ENCODE results near the gene FOXJ3. TPM values are rescaled to one million over a fixed set of nuclear protein-coding genes. Genes with fewer than 3 reads are reported as not detected.

The FOXJ3 gene
- 11.4 TPM for polyA plus RNA-seq (2012; ENCODE audit: low read depth, missing spikeins)

GRCh38 chr1:42335050-42335808 is at the start of gene FOXJ3:
Gene FOXJ3 (minus strand): TSS chr1:42335235. CDS start chr1:42311093, 24,142 bp downstream.
- TF ChIP-seq POU2F2 (IDR thresholded peaks at IDR 0.05; ENCODE audit: low read depth, low read length) (peak; percentile 93), SPI1 (IDR thresholded peaks at IDR 0.05; ENCODE audit: low read depth, low read length) (no peak), POLR2A (IDR thresholded peaks at IDR 0.05; ENCODE audit: low read depth, low read length) (peak; percentile 95), TAF1 (IDR thresholded peaks at IDR 0.05; ENCODE audit: low read depth, low read length) (peak; percentile 99), POLR2AphosphoS5 (IDR thresholded peaks at IDR 0.05; ENCODE audit: low read depth, low read length) (peak; percentile 90), PAX5 (IDR thresholded peaks at IDR 0.05; ENCODE audit: insufficient read depth, low read length, severe bottlenecking) (peak; percentile 97)
- peak; percentile 97 for FAIRE-seq
- DNase-seq (ENCODE audit: insufficient read length, low spot score), result peak; percentile 87

- TF ChIP-seq POLR2A (IDR thresholded peaks at IDR 0.05; ENCODE audit: low read depth, low read length) (no peak), POLR2AphosphoS5 (IDR thresholded peaks at IDR 0.05; ENCODE audit: low read depth, low read length) (no peak), TAF1 (IDR thresholded peaks at IDR 0.05; ENCODE audit: low read depth, low read length) (no peak), SPI1 (IDR thresholded peaks at IDR 0.05; ENCODE audit: low read depth, low read length) (no peak), POU2F2 (IDR thresholded peaks at IDR 0.05; ENCODE audit: low read depth, low read length) (no peak), PAX5 (IDR thresholded peaks at IDR 0.05; ENCODE audit: insufficient read depth, low read length, severe bottlenecking) (no peak)
- DNase-seq (ENCODE audit: insufficient read length, low spot score) (no peak), FAIRE-seq (no peak)
These were observed 46.2 kb upstream of the FOXJ3 start for GRCh38 chr1:42381280-42381673.

GRCh38 chr1:42380586-42381279 is 45.7 kb upstream of the FOXJ3 start, which contains the start of gene RIMKLA:
Gene RIMKLA (plus strand): TSS chr1:42380792. CDS start chr1:42380935, 143 bp downstream.
- DNase-seq (ENCODE audit: insufficient read length, low spot score) (peak; percentile 80), FAIRE-seq (peak; percentile 94)
- TF ChIP-seq SPI1 (IDR thresholded peaks at IDR 0.05; ENCODE audit: low read depth, low read length), result no peak
- TF ChIP-seq PAX5 (IDR thresholded peaks at IDR 0.05; ENCODE audit: insufficient read depth, low read length, severe bottlenecking), result no peak
- no peak for TF ChIP-seq POLR2A (IDR thresholded peaks at IDR 0.05; ENCODE audit: low read depth, low read length)
- TF ChIP-seq POLR2AphosphoS5 (IDR thresholded peaks at IDR 0.05; ENCODE audit: low read depth, low read length), result no peak
- no peak for TF ChIP-seq POU2F2 (IDR thresholded peaks at IDR 0.05; ENCODE audit: low read depth, low read length)
- no peak for TF ChIP-seq TAF1 (IDR thresholded peaks at IDR 0.05; ENCODE audit: low read depth, low read length)

GRCh38 chr1:42379794-42380585 is 45.0 kb upstream of the FOXJ3 start:
- FAIRE-seq (no peak), DNase-seq (ENCODE audit: insufficient read length, low spot score) (peak; percentile 30)
- no peak for TF ChIP-seq POU2F2 (IDR thresholded peaks at IDR 0.05; ENCODE audit: low read depth, low read length)
- TF ChIP-seq POLR2AphosphoS5 (IDR thresholded peaks at IDR 0.05; ENCODE audit: low read depth, low read length), result no peak
- no peak for TF ChIP-seq TAF1 (IDR thresholded peaks at IDR 0.05; ENCODE audit: low read depth, low read length)

GRCh38 chr1:42372796-42373195 is 37.8 kb upstream of the FOXJ3 start:
- FAIRE-seq (no peak), DNase-seq (ENCODE audit: insufficient read length, low spot score) (no peak)
- TF ChIP-seq POLR2AphosphoS5 (IDR thresholded peaks at IDR 0.05; ENCODE audit: low read depth, low read length), result no peak
- no peak for TF ChIP-seq TAF1 (IDR thresholded peaks at IDR 0.05; ENCODE audit: low read depth, low read length)
- no peak for TF ChIP-seq POU2F2 (IDR thresholded peaks at IDR 0.05; ENCODE audit: low read depth, low read length)
- no peak for TF ChIP-seq PAX5 (IDR thresholded peaks at IDR 0.05; ENCODE audit: insufficient read depth, low read length, severe bottlenecking)
- TF ChIP-seq SPI1 (IDR thresholded peaks at IDR 0.05; ENCODE audit: low read depth, low read length), result no peak
- TF ChIP-seq POLR2A (IDR thresholded peaks at IDR 0.05; ENCODE audit: low read depth, low read length), result no peak

- DNase-seq (ENCODE audit: insufficient read length, low spot score) (no peak), FAIRE-seq (no peak)
- TF ChIP-seq TAF1 (IDR thresholded peaks at IDR 0.05; ENCODE audit: low read depth, low read length), result no peak
- TF ChIP-seq POU2F2 (IDR thresholded peaks at IDR 0.05; ENCODE audit: low read depth, low read length), result no peak
These were observed 36.0 kb upstream of the FOXJ3 start for GRCh38 chr1:42370876-42371549.

GRCh38 chr1:42369471-42369870 is 34.4 kb upstream of the FOXJ3 start:
- no peak for FAIRE-seq
- TF ChIP-seq TAF1 (IDR thresholded peaks at IDR 0.05; ENCODE audit: low read depth, low read length) (no peak), POLR2AphosphoS5 (IDR thresholded peaks at IDR 0.05; ENCODE audit: low read depth, low read length) (no peak), POU2F2 (IDR thresholded peaks at IDR 0.05; ENCODE audit: low read depth, low read length) (no peak), SPI1 (IDR thresholded peaks at IDR 0.05; ENCODE audit: low read depth, low read length) (no peak), PAX5 (IDR thresholded peaks at IDR 0.05; ENCODE audit: insufficient read depth, low read length, severe bottlenecking) (no peak)
- no peak for DNase-seq (ENCODE audit: insufficient read length, low spot score)

- no peak for TF ChIP-seq TAF1 (IDR thresholded peaks at IDR 0.05; ENCODE audit: low read depth, low read length)
- no peak for TF ChIP-seq POLR2AphosphoS5 (IDR thresholded peaks at IDR 0.05; ENCODE audit: low read depth, low read length)
- TF ChIP-seq POU2F2 (IDR thresholded peaks at IDR 0.05; ENCODE audit: low read depth, low read length), result no peak
- no peak for TF ChIP-seq POLR2A (IDR thresholded peaks at IDR 0.05; ENCODE audit: low read depth, low read length)
- TF ChIP-seq PAX5 (IDR thresholded peaks at IDR 0.05; ENCODE audit: insufficient read depth, low read length, severe bottlenecking), result no peak
- TF ChIP-seq SPI1 (IDR thresholded peaks at IDR 0.05; ENCODE audit: low read depth, low read length), result no peak
- FAIRE-seq, result no peak
- no peak for DNase-seq (ENCODE audit: insufficient read length, low spot score)
These were observed 33.2 kb upstream of the FOXJ3 start for GRCh38 chr1:42368096-42368795.
